MG63 (cell line): ENCODE measurements around the gene OLFM1. TPM values are rescaled to one million over a fixed set of nuclear protein-coding genes. Genes with fewer than 3 reads are reported as not detected.

Experiments
- DNase-seq: peaks from one replicate; pipeline ENCODE4 v3.0.0-alpha.2; 2020
- H3K27me3 ChIP-seq: fragments of 250-450 bp; sonication (Bioruptor Pico); 2 replicates; pipeline ENCODE4 v1.5.1; 2020; ENCODE audit warnings: mild to moderate bottlenecking, moderate library complexity
- H3K36me3 ChIP-seq: fragments of 250-450 bp; sonication (Bioruptor Pico); 2 replicates; pipeline ENCODE4 v1.5.1; 2020; ENCODE audit warnings: mild to moderate bottlenecking, moderate library complexity
- H3K4me3 ChIP-seq: fragments of 250-450 bp; sonication (Bioruptor Pico); 2 replicates; pipeline ENCODE4 v1.5.1; 2020; ENCODE audit warnings: mild to moderate bottlenecking, moderate library complexity
- H3K9me3 ChIP-seq: fragments of 250-450 bp; sonication (Bioruptor Pico); 2 replicates; pipeline ENCODE4 v1.5.1; 2020; ENCODE audit warnings: mild to moderate bottlenecking, moderate library complexity
- total RNA-seq: library from RNA; depleted of rRNA; stranded (reverse); fragments of >200 nt; shearing (Covaris generic); gene quantifications from 2 replicates; pipeline ENCODE4 v1.2.3, GENCODE V29; 2014; ENCODE audit warnings: low replicate concordance

The OLFM1 gene
- total RNA-seq, 1 experiment from 2014 or later: 37.1 TPM

DNA sequence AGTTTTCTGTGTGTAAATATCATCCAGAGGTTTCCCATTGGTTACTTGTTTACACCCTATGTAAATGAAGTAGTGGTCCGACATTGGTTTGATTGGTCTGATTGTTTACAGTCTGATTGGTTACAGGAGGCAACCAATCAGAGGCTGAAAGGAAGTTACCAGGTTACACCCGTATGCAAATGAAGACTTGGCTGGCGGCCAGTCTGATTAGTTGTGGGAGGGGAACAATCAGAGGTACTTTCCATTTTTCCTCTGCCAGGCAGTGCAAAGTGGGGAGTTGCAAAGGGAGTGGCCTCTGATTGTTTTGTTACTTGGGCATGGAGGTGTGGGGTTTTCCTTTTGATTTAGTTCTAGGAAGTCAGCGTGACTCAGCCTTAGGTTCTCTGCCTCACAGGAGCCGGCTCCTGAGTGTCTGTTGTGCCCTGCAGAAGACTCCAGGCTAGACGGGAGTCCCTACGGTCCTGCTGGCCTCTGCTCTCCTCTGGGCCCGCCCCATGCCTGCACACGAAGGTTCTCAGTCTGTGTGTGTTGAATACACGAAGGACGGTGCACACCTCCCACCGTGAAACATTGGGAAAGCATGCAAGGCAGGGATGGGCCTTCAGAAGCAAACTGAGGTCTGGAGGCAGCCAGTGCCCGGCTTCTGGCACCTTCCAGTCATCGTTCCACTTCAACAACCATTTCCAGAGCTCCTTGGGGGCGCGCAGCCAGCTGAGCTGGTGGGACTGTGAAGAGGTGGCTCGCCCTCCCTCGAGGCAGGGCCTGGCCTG is 42.9 kb downstream of the OLFM1 start:
- no peaks in the 10 kb centered on the region for H3K27me3 ChIP-seq
- no peak overlapping the region for H3K4me3 ChIP-seq
- H3K36me3 ChIP-seq: no peaks in the 10 kb centered on the region
- peaks cover 14% of the 10 kb centered on the region for H3K9me3 ChIP-seq
- peak; percentile 44 for DNase-seq

DNA sequence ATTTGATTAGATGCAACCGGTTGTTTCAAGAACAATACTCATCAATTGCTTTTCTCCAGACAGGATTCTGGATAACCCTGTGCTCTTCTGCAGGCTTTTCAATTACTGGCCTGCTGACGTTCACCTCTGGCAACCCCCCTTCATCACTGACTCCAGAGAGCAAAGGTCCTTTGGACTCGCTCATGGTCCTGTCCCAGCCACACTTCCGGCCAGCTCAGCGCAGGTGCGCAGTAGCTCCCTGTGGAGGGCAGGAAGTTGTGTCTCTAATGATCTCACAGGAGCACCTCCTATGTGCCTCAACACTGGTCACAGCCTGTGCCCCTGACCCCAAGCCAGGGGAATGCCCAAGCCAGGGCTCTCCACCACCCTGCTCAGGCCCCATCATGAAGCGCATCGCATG is 44.0 kb downstream of the OLFM1 start:
- no peak overlapping the region for H3K4me3 ChIP-seq
- no peak for DNase-seq
- no peaks in the 10 kb centered on the region for H3K36me3 ChIP-seq
- H3K9me3 ChIP-seq: peaks cover 11% of the 10 kb centered on the region
- H3K27me3 ChIP-seq: no peaks in the 10 kb centered on the region

DNA sequence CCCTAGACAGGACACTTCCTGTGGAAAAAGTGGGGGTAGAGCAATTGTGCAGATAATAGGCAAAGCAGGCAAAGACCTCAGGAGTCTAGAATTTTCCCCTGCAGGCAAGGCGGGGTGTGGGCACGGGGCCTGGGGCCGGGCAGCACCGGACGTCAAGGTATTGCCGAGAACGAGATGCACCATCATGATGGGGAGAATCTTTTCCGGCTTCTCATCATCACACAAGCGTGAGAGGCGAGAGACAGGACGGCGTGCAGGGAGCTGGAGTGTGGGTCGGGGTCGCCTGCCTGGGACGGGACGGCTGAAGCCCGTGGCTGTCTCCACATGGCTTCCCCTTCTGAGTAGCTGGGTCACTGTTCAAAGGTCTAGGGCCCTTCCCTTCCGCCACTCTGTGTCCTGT is 44.5 kb downstream of the OLFM1 start:
- DNase-seq: no peak
- Histone ChIP-seq H3K4me3 (no peak overlapping the region), H3K27me3 (no peaks in the 10 kb centered on the region), H3K36me3 (no peaks in the 10 kb centered on the region), H3K9me3 (peaks cover 11% of the 10 kb centered on the region)

DNA sequence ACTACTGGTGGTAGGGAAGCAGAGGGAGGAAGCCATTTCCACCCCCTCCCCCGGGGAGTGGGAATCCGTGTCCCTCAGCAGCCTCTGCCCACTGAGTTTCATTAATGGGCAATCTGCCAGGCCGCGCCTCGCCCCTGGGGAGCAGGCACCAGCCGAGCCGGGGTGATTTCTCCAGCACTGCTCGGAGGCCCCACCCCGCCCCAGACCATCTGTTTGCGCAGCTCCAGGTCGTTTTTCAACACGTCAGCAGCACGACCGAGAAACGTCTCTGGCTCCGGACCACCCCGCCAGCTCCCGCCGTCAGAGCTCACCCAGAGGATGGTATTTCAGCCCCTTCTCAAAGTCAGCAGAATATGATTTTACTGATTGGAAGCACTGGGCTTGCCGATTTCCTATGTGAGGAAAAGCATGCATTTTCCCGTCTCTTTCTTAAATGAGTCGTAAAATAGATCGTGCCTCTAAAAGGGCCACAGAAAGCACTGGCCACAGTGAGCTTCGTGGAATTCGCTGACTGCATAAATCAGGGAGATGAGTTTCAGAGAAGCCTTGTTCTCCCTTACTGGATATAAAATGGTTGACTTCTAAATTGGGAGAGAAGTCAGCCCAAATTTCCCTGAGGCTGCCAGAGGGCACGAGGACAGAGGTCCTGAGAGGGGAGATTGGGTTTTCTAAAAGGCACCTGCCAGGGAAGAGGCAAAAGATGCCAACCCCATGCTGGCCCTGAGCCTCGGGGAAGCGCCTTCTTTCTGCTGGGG is 47.0 kb downstream of the OLFM1 start:
- peaks cover 15% of the 10 kb centered on the region for H3K9me3 ChIP-seq
- no peak for DNase-seq
- no peaks in the 10 kb centered on the region for H3K36me3 ChIP-seq
- H3K27me3 ChIP-seq: no peaks in the 10 kb centered on the region
- no peak overlapping the region for H3K4me3 ChIP-seq

DNA sequence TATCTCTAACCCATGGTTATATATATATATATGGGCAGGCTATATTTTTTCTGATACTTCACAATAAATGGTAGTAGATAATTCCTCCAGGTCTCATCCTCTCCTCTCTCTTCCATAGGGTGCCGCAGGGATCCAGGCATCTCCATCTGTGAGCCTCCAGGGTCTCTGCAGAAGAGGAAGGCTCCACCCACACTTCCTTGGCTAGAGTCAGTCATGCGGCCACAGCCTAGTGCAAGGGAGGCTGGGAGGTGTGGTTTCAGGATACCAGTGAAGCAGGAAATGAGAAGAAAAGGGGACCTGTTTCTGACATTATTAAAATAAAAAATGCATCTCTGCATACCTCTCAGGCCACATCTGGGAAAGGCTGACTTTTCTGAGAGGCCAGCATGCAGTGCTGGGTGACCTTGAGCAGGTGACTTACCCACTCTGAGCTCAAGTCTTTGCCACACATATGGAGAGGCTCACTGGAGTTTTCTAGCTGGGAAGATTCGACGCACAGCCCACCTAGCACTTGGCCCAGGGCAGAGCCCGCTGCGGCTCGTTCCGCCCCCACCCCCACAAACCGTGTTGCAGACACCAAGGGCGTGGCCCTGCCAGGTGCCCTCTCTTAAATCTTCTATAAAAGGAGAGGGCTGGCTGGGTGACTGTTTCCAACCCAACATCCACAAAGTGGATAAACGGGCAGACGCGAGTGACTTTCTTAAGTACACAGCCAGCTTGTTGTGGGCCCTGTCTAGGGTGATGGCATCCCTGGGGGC is 47.9 kb downstream of the OLFM1 start:
- Histone ChIP-seq H3K9me3 (peaks cover 9% of the 10 kb centered on the region), H3K4me3 (no peak overlapping the region), H3K36me3 (no peaks in the 10 kb centered on the region), H3K27me3 (no peaks in the 10 kb centered on the region)
- no peak for DNase-seq

DNA sequence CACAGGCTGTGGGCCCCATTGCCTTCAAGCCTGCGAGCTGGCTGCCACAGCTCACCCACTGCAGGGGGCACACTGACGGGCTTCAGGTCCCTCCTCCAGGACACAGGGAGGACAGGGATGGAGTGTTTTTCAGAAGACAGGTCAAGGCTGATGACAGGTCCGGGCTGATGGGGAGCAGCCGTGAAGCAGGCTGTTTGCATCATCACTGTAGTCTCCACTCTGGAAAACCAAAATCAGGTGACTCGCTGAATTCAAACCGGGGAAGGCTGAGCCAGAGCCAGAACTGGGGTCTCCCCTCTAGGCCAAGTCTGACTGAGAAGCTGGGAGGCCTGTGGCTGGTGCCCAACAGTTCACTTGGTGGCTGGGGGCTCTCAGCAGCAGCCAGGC is 48.5 kb downstream of the OLFM1 start:
- no peak overlapping the region for H3K4me3 ChIP-seq
- peaks cover 6% of the 10 kb centered on the region for H3K9me3 ChIP-seq
- DNase-seq: peak; percentile 42
- H3K36me3 ChIP-seq: no peaks in the 10 kb centered on the region
- H3K27me3 ChIP-seq: no peaks in the 10 kb centered on the region

DNA sequence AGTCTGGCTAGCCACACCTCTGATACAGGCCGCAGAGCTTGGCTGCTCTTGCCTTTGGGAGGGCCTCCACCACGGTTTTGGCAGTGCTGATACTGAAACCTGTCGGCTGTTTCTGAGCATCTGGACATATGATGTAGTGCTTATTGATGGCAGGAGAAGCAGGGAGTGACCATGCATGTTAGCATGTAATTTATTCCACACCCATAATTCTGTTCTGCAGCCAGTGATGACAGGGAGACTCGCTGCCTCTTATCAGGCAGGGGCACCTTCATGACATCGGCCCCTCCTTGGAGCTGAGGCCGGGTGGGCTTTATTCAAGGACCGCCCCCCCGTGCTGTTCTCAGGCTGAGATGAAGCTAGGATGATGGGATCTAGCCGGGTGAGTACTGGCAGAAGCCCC is 49.0 kb downstream of the OLFM1 start:
- Histone ChIP-seq H3K4me3 (no peak overlapping the region), H3K36me3 (no peaks in the 10 kb centered on the region), H3K27me3 (no peaks in the 10 kb centered on the region), H3K9me3 (peaks cover 6% of the 10 kb centered on the region)
- peak; percentile 71 for DNase-seq

DNA sequence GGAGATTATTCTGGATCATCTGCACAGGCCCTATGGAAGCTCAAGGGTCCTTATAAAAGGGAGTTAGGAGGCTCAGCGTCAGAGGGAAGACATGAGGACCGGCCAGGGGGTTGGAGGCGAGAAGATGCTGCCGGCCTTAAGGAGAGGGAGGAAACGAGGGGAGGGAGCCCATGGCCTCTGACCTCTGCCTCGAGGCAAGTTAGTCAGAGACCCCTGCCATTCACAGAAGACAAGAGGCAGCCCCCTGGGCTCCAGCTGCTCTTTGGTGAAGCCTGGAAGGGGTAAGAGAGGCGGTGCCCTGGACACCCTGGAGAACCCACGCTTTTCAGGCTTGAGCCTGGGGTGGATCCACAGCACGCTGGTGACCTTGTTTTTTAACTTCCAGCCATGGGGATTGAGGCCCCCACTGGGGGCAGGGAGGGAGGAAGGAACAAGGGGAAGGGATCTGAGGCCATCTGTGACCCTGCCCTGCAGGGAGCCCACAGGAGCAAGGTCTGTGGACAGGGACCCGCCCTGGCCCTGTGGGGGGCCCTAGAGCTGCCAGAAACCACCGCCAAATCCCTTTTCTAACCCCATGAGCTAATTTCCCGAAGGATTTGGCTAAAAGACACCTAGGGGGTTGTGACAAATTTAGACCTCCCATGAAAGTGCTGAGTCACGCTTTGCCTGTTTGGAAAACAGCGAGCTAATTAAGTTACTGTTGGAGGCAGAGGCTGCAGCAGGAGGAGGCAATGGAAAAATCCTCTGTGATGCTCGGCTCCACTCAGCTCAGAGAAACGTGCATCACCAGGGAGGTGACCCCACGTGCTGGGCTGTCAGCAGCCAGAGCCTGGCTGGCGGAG is 49.7 kb downstream of the OLFM1 start:
- Histone ChIP-seq H3K27me3 (no peaks in the 10 kb centered on the region), H3K9me3 (peaks cover 6% of the 10 kb centered on the region), H3K4me3 (no peak overlapping the region), H3K36me3 (no peaks in the 10 kb centered on the region)
- peak; percentile 87 for DNase-seq

DNA sequence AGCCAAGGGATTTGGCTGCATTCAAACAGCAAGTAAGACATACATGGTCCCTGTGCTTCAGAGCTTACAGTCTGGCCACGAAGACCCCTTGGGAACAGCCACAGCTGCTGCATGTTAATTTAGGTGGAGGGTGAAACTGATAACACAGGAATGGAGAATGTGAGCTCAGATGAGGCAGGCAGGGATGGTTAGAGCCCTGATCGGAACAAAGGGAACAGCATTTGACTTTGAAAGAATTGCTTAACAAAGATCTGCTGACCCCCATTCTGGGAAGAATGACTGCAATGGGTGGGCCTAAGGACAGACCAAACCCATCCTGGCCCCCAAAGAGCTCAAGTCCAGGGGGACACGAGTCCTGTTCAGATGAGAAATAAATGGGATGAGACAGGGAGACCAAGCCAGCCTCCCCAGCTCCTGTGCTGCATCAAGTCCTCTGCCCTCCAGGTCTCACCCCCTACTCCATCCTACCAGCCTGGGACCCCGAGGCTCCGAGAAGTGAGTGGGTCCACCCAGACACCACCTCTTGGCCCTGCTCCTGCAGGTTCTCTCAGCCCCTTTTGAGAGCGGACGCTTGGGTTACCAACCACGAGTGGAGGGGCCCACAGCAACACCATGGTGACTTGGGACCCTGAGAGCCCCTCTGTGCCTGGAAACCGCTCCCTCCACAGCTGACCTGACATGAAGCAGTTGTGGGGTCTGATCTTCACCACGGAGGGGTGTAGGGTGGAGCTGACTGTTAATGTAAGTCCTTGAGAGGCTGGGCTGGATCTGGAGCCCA is 50.8 kb downstream of the OLFM1 start:
- DNase-seq: no peak
- Histone ChIP-seq H3K9me3 (peaks cover 6% of the 10 kb centered on the region), H3K27me3 (no peaks in the 10 kb centered on the region), H3K36me3 (no peaks in the 10 kb centered on the region), H3K4me3 (no peak overlapping the region)

DNA sequence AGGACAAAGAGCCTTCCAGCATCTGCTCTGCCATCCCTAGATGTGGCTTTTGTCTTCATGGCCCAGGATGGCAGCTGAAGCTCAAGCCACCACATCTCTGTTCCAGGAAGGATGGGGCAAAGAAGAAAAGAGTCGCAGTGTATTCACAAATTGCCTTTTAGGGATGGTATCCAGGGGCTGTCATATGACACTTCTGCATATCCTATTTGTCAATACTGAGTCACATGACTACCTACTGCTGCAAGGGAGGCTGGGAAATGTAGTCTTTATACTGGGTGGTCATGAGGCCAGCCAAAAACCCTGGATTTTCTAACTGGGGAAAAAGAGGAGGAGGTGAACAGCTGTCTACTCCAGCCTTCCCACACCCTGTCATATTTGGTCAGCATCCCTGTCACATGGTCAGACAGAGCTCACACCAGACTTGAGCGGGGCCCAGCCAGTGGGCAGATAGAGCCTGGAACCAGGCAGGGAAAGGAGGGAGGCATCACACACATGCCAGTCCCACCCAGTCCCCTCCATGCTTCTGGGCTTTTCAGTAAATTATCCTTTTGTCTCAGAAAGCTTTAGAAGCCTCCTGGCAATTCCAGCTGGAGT is 52.0 kb downstream of the OLFM1 start:
- peaks cover 6% of the 10 kb centered on the region for H3K9me3 ChIP-seq
- H3K4me3 ChIP-seq: no peak overlapping the region
- no peak for DNase-seq
- H3K27me3 ChIP-seq: no peaks in the 10 kb centered on the region
- no peaks in the 10 kb centered on the region for H3K36me3 ChIP-seq

DNA sequence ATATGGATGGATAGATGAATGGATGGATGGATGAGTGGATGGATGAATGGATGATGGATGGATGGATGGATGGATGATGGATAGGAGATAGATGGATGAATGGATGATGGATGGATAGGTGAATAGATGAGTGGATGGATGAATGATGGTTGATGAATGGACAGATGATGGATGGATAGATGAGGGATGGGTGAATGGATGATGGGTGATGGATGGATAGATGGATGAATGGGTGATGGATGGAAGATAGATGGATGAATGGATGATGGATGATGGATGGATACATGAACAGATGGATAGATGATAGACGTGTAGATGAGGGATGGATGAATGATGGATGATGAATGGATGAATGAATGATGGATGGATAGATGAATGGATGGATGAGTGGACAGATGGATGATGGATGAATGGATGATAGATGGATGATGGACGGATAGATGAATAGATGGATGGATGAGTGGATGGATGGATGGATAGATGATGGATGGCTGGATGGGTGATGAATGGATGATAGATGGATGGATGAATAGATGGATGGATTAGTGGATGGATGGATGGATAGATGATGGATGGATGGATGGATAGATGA is 53.8 kb downstream of the OLFM1 start:
- Histone ChIP-seq H3K4me3 (no peak overlapping the region), H3K36me3 (no peaks in the 10 kb centered on the region), H3K27me3 (no peaks in the 10 kb centered on the region), H3K9me3 (peaks cover 4% of the 10 kb centered on the region; the same call in 1 of the 2 replicates)
- DNase-seq: no peak

DNA sequence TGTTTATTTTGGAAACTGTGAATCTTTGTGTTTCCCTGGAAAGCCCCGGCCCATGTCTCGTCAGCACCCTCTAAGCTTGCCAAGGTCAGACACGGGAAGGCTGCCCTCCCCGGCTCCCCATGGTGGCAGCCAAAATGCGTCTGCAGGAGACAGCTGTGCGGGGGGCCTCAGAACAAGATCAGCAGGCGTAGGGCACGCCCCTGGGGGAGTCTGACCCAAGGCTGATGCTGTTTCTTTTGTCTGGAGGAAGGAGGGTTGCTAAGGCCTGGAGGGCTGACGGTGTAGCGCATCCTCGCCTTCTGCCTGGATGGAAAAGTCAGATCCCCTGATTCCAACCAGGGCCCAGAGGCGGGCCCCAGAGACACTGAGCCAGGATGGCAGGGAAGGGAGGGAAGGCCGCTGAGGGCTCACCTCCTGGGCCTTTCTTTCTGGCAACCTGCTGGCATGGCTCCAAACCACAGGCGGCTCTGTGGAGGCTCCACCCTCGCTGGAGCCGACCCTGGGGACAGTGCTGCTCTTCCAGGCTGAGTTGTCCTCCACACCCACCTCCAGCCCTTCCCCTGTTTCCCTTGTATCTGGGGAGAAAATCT is 57.2 kb downstream of the OLFM1 start:
- peak; percentile 81 for DNase-seq
- H3K27me3 ChIP-seq: no peaks in the 10 kb centered on the region
- no peak overlapping the region for H3K4me3 ChIP-seq
- H3K36me3 ChIP-seq: no peaks in the 10 kb centered on the region
- no peaks in the 10 kb centered on the region for H3K9me3 ChIP-seq

DNA sequence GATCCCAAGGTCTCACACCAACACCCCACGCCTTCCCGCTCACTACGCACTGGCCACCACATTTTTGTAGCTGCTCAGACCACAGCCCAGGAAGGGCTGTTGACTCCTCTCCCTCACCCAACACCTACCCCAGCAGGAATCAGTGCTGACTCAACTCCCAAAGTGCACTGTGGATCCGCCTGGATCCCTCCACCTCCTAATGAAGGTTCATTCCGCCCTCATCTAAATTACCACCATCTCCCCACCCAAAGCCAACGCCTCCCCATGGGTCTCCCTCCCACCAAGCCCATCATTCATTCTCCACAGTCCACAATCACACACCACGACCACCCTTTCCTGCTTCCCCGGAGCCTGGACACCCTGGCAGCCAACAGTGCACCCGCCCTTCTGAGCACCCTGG is 57.8 kb downstream of the OLFM1 start:
- no peak for DNase-seq
- H3K9me3 ChIP-seq: no peaks in the 10 kb centered on the region
- H3K4me3 ChIP-seq: no peak overlapping the region
- no peaks in the 10 kb centered on the region for H3K27me3 ChIP-seq
- H3K36me3 ChIP-seq: no peaks in the 10 kb centered on the region

DNA sequence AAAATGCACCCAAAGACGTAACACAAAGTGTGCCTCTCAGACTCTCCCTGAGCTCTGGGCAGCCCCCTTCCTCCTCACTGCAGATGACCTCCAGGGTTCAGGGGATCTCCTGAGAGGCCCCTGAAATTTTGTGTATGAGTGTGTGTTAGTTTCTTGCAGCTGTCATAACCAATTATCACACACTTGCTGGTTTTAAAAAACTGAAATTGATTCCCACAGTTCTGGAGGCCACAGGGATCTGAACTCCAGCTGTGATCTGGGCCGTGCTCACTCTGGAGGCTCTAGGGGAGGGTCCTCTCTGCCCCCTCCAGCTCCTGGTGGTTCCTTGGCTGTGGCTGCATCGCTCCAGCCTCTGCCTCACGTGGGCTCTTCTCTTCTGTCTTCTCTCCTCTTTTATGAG is 58.8 kb downstream of the OLFM1 start:
- no peaks in the 10 kb centered on the region for H3K9me3 ChIP-seq
- no peak for DNase-seq
- H3K4me3 ChIP-seq: no peak overlapping the region
- H3K36me3 ChIP-seq: no peaks in the 10 kb centered on the region
- H3K27me3 ChIP-seq: no peaks in the 10 kb centered on the region
